ENCODE data around the gene DENND4C.
A peak's percentile ranks its signal among the peaks of the same experiment; 100 is the strongest.
"Not testable (repeated sequence)": the region's sequence is repeated elsewhere in the genome, so short reads cannot be mapped to it uniquely, and the experiment has no call there.

The DENND4C gene

GRCh38 chr9:19408316-19408692 is 177.8 kb downstream of the DENND4C start:
- TF ChIP-seq POU2F2 (IDR thresholded peaks at IDR 0.05; ENCODE audit: low read depth, low read length) (no peak), POLR2AphosphoS5 (IDR thresholded peaks at IDR 0.05; ENCODE audit: low read depth, low read length) (no peak), PAX5 (IDR thresholded peaks at IDR 0.05; ENCODE audit: insufficient read depth, low read length, severe bottlenecking) (no peak), TAF1 (IDR thresholded peaks at IDR 0.05; ENCODE audit: low read depth, low read length) (no peak), POLR2A (IDR thresholded peaks at IDR 0.05; ENCODE audit: low read depth, low read length) (no peak), SPI1 (IDR thresholded peaks at IDR 0.05; ENCODE audit: low read depth, low read length) (no peak)
- FAIRE-seq (no peak), DNase-seq (ENCODE audit: insufficient read length, low spot score) (no peak)

GRCh38 chr9:19408693-19409400 is 178.4 kb downstream of the DENND4C start, which contains the start of gene ACER2:
Gene ACER2, plus strand, starts transcription at chr9:19409009. Its CDS starts 76 bp downstream, at chr9:19409085.
- peak; percentile 95 for FAIRE-seq

GRCh38 chr9:19409401-19410194 is 179.1 kb downstream of the DENND4C start:
- FAIRE-seq = peak; percentile 50
- no peak for TF ChIP-seq SPI1 (IDR thresholded peaks at IDR 0.05; ENCODE audit: low read depth, low read length)
- no peak for TF ChIP-seq POLR2AphosphoS5 (IDR thresholded peaks at IDR 0.05; ENCODE audit: low read depth, low read length)
- TF ChIP-seq POU2F2 (IDR thresholded peaks at IDR 0.05; ENCODE audit: low read depth, low read length) = no peak
- no peak for TF ChIP-seq PAX5 (IDR thresholded peaks at IDR 0.05; ENCODE audit: insufficient read depth, low read length, severe bottlenecking)
- no peak for TF ChIP-seq POLR2A (IDR thresholded peaks at IDR 0.05; ENCODE audit: low read depth, low read length)
- no peak for TF ChIP-seq TAF1 (IDR thresholded peaks at IDR 0.05; ENCODE audit: low read depth, low read length)
- DNase-seq (ENCODE audit: insufficient read length, low spot score) = peak; percentile 12

More at GRCh38 chr9:19408693-19409400, 178.4 kb downstream of the DENND4C start, which contains the start of gene ACER2:
- DNase-seq (ENCODE audit: insufficient read length, low spot score) = peak; percentile 91
- TF ChIP-seq POLR2AphosphoS5 (IDR thresholded peaks at IDR 0.05; ENCODE audit: low read depth, low read length) (peak; percentile 82), PAX5 (IDR thresholded peaks at IDR 0.05; ENCODE audit: insufficient read depth, low read length, severe bottlenecking) (no peak), POLR2A (IDR thresholded peaks at IDR 0.05; ENCODE audit: low read depth, low read length) (peak; percentile 71; the same call in 1 of the 2 replicates), SPI1 (IDR thresholded peaks at IDR 0.05; ENCODE audit: low read depth, low read length) (peak; percentile 24; the same call in 1 of the 2 replicates), POU2F2 (IDR thresholded peaks at IDR 0.05; ENCODE audit: low read depth, low read length) (no peak), TAF1 (IDR thresholded peaks at IDR 0.05; ENCODE audit: low read depth, low read length) (peak; percentile 66)

- TF ChIP-seq POLR2AphosphoS5 (IDR thresholded peaks at IDR 0.05; ENCODE audit: low read depth, low read length) (no peak), POU2F2 (IDR thresholded peaks at IDR 0.05; ENCODE audit: low read depth, low read length) (no peak), TAF1 (IDR thresholded peaks at IDR 0.05; ENCODE audit: low read depth, low read length) (no peak)
- no peak for DNase-seq (ENCODE audit: insufficient read length, low spot score)
- FAIRE-seq = no peak
Measured at GRCh38 chr9:19410195-19410503, 179.7 kb downstream of the DENND4C start.

- no peak for FAIRE-seq
- TF ChIP-seq TAF1 (IDR thresholded peaks at IDR 0.05; ENCODE audit: low read depth, low read length) = no peak
- TF ChIP-seq POLR2A (IDR thresholded peaks at IDR 0.05; ENCODE audit: low read depth, low read length) = no peak
- DNase-seq (ENCODE audit: insufficient read length, low spot score) = no peak
Measured at GRCh38 chr9:19410594-19410993, 180.1 kb downstream of the DENND4C start.

GRCh38 chr9:19411316-19411715 is 180.8 kb downstream of the DENND4C start:
- no peak for TF ChIP-seq POLR2AphosphoS5 (IDR thresholded peaks at IDR 0.05; ENCODE audit: low read depth, low read length)
- no peak for TF ChIP-seq POLR2A (IDR thresholded peaks at IDR 0.05; ENCODE audit: low read depth, low read length)
- TF ChIP-seq SPI1 (IDR thresholded peaks at IDR 0.05; ENCODE audit: low read depth, low read length) = no peak
- no peak for TF ChIP-seq TAF1 (IDR thresholded peaks at IDR 0.05; ENCODE audit: low read depth, low read length)
- no peak for TF ChIP-seq PAX5 (IDR thresholded peaks at IDR 0.05; ENCODE audit: insufficient read depth, low read length, severe bottlenecking)
- no peak for TF ChIP-seq POU2F2 (IDR thresholded peaks at IDR 0.05; ENCODE audit: low read depth, low read length)
- no peak for DNase-seq (ENCODE audit: insufficient read length, low spot score)
- no peak for FAIRE-seq

- not testable (repeated sequence) for FAIRE-seq; DNase-seq (ENCODE audit: insufficient read length, low spot score)
Measured at GRCh38 chr9:19413456-19413855, 183.0 kb downstream of the DENND4C start.

GRCh38 chr9:19416143-19416542 is 185.7 kb downstream of the DENND4C start:
- FAIRE-seq (no peak), DNase-seq (ENCODE audit: insufficient read length, low spot score) (no peak)
- TF ChIP-seq POU2F2 (IDR thresholded peaks at IDR 0.05; ENCODE audit: low read depth, low read length) (no peak), PAX5 (IDR thresholded peaks at IDR 0.05; ENCODE audit: insufficient read depth, low read length, severe bottlenecking) (no peak), POLR2A (IDR thresholded peaks at IDR 0.05; ENCODE audit: low read depth, low read length) (no peak), SPI1 (IDR thresholded peaks at IDR 0.05; ENCODE audit: low read depth, low read length) (no peak), POLR2AphosphoS5 (IDR thresholded peaks at IDR 0.05; ENCODE audit: low read depth, low read length) (no peak), TAF1 (IDR thresholded peaks at IDR 0.05; ENCODE audit: low read depth, low read length) (no peak)

GRCh38 chr9:19420877-19421276 is 190.4 kb downstream of the DENND4C start:
- DNase-seq (ENCODE audit: insufficient read length, low spot score) (no peak), FAIRE-seq (peak; percentile 20)
- no peak for TF ChIP-seq POU2F2 (IDR thresholded peaks at IDR 0.05; ENCODE audit: low read depth, low read length)
- TF ChIP-seq SPI1 (IDR thresholded peaks at IDR 0.05; ENCODE audit: low read depth, low read length) = no peak
- no peak for TF ChIP-seq PAX5 (IDR thresholded peaks at IDR 0.05; ENCODE audit: insufficient read depth, low read length, severe bottlenecking)
